ENCODE results near the gene CYSRT1.
A peak's percentile ranks its signal among the peaks of the same experiment; 100 is the strongest.

Gene CYSRT1

GRCh38 chr9:137191245-137191644 is 33.7 kb upstream of the CYSRT1 start:
- DNase-seq, result no peak

GRCh38 chr9:137191691-137192447 is 33.1 kb upstream of the CYSRT1 start:
- DNase-seq, result no peak

- no peak for DNase-seq
Measured at GRCh38 chr9:137192448-137192780, 32.6 kb upstream of the CYSRT1 start.

GRCh38 chr9:137192859-137193258 is 32.1 kb upstream of the CYSRT1 start:
- DNase-seq, result no peak

- no peak for DNase-seq
Measured at GRCh38 chr9:137193771-137194170, 31.2 kb upstream of the CYSRT1 start.

- DNase-seq, result no peak
Measured at GRCh38 chr9:137194388-137194787, 30.6 kb upstream of the CYSRT1 start.

- no peak for DNase-seq
Measured at GRCh38 chr9:137194909-137195308, 30.1 kb upstream of the CYSRT1 start.

GRCh38 chr9:137195525-137196220 is 29.3 kb upstream of the CYSRT1 start:
- DNase-seq, result no peak

- DNase-seq, result no peak
Measured at GRCh38 chr9:137198051-137198901, 26.7 kb upstream of the CYSRT1 start.

- no peak for DNase-seq
Measured at GRCh38 chr9:137198902-137199283, 26.1 kb upstream of the CYSRT1 start.

GRCh38 chr9:137199411-137200121 is 25.4 kb upstream of the CYSRT1 start:
- DNase-seq, result no peak

- peak; percentile 97 for DNase-seq
Measured at GRCh38 chr9:137200311-137201204, 24.4 kb upstream of the CYSRT1 start, which contains the start of gene TPRN. TPRN (minus strand) TSS chr9:137200741; CDS start chr9:137200711, 30 bp downstream.

GRCh38 chr9:137201205-137201868 is 23.6 kb upstream of the CYSRT1 start:
- DNase-seq, result no peak

- no peak for DNase-seq
Measured at GRCh38 chr9:137202966-137203365, 22.0 kb upstream of the CYSRT1 start.

GRCh38 chr9:137204731-137205125 is 20.2 kb upstream of the CYSRT1 start:
- DNase-seq, result no peak

- DNase-seq, result peak; percentile 99
Measured at GRCh38 chr9:137205126-137206069, 19.6 kb upstream of the CYSRT1 start, which contains the start of the genes NDOR1 and TMEM203. NDOR1 (plus strand) TSS chr9:137205700; CDS start chr9:137205778, 78 bp downstream. TMEM203 (minus strand) TSS chr9:137205648; CDS start chr9:137205414, 234 bp downstream.

- DNase-seq, result no peak
Measured at GRCh38 chr9:137206602-137207001, 18.4 kb upstream of the CYSRT1 start.

GRCh38 chr9:137211532-137211931 is 13.4 kb upstream of the CYSRT1 start:
- DNase-seq, result no peak

GRCh38 chr9:137212520-137212919 is 12.5 kb upstream of the CYSRT1 start:
- DNase-seq, result no peak
